HG03095 (cell line): Measurements from ENCODE around the gene SMARCB1.

Experiments used
- ATAC-seq: cut with Tn5 transposase; IDR thresholded peaks from one replicate; pipeline ENCODE4 v1.9.1; 2021; ENCODE audit warnings: moderate library complexity; ENCODE audit not compliant: unreplicated experiment

Gene SMARCB1

DNA sequence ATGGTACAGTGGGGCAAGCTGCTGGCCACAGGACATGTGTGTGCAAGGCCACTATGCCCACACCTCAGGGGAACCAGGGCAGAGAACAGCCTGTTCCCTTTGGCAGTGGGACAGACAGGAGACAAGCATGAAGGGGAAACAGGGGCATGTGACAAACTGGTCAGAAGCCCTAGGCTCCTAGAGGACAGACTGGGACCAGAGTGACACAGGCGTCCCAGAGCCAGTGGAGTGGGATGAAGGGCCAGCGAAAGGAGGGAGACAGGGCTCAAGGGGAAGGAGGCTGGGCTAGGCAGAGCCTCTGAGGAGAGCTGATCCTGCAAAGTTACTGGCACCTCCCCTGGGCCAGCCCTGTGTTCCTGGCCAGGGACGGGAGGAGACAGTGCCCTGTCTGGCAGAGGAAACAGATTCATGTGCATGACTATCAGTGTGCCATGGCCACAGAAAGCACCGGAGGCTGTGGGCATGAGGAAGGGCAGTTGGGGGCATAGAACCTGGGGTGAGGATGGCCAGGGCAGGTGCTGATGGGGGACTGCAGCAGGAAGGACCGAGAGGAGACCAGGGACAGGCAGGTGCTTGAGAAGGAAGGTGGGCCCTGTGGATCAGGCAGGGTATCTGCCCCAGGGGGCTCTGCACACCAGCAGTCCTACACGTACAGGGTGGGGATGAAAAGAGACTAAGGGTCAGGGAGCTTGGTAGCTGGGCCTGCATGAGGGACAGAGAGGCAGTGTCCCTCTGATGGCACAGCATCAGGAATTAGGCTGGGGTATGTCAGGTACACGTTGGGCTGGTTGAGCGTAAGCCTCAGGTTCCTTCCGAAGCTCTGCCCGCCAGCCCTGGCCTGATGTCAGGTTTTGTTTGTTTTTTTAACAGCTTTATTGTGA is 42.3 kb downstream of the SMARCB1 start:
- no peak for ATAC-seq

DNA sequence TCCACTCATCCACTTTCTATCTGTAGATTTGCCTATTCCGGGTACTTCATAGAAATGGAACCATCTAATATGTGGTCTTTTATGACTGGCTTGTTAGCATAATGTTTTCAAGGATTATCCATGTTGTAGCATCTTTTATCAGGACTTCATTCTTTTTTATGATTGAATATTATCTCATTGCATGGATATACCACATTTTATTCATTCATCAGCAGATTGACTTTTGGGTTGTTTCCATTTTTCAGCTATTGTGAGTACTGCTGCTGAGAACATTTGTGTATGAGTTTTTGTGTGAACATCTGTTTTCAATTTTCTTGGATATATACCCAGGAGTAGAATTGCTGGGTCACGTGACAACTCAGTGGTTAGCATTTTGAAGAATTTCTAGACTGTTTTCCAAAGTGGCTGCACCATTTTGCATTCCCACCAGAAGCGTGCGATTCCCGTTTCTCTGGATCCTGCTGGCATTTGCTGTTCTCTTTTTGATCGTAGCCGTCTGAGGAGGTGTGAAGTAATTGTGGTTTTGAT is 43.1 kb downstream of the SMARCB1 start:
- no peak for ATAC-seq

DNA sequence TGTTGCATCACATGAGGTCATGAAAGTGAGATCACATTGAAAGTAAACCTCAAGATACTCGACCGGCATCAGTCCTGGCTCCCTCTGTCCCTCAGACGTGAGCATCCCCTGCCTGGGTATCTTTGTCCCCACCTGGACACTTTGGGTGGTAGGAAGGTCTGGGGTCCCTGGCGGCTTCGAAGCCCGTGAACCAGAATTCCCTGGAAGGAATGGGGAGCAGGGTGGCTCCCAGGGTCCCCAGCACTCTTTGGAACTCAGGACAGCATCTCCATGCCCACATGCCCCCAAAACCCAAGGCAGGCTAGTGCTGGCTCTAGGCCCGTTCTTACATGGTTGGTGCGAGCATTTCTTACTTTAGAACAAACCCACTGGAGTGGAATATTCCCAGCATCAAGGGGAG is 44.5 kb downstream of the SMARCB1 start:
- no peak for ATAC-seq

DNA sequence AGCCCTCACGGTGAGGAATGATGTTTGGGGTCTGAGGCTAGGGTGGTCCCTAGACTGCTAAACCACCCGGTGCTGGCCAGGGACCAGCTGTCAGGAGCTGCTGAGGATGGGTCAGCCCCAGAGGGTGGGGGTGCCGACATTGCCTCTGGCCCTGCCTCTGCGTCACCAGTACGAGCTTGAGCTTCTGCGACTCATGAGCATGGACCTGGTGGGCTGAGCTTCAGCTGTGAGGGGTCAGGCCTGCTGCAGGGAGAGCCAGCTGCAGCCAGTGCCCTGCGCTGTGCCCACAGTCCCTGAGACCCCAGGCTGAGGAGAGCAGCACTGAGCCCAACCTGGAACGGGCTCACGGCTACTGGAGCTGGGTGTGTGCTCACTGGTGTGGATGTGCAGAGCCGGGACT is 45.0 kb downstream of the SMARCB1 start:
- ATAC-seq: no peak

DNA sequence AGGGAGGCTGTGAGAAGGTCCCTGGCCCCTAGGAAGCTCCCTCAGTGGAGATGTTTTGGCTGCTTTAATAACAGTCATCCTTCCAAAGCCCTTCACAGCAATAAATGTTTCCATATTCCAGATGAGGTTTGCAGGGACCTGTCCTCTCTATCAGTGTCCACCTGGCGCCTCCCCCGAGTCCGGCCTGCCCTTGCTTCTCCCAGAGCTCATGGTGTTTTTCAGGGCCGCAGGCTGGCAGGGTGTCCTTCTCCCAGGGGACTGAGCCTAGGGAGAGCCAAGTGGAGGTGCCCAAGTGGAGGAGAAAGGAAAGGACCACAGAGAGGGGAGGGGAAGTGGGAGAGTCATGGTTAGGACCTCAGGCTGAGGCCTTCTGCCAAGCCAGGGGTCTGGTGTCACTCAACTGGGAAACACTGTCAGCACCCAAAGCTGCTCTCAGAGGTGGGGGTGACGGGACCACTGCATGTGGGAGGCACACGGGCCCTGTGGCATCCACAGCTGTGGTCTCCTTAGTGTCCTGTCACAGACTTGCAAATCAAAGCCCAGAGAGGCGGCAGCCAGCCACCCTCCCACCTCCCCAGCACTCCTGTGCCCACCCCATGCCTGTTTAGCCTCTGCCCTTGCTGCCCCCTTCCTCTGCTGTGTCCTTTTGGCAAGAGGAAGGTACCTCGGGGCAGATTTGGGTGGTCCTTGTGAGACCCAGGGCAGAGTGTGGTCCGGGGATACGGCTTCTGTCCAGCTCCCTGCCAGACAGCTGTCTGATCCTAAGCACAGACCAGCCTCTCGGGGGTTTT is 45.7 kb downstream of the SMARCB1 start:
- no peak for ATAC-seq

DNA sequence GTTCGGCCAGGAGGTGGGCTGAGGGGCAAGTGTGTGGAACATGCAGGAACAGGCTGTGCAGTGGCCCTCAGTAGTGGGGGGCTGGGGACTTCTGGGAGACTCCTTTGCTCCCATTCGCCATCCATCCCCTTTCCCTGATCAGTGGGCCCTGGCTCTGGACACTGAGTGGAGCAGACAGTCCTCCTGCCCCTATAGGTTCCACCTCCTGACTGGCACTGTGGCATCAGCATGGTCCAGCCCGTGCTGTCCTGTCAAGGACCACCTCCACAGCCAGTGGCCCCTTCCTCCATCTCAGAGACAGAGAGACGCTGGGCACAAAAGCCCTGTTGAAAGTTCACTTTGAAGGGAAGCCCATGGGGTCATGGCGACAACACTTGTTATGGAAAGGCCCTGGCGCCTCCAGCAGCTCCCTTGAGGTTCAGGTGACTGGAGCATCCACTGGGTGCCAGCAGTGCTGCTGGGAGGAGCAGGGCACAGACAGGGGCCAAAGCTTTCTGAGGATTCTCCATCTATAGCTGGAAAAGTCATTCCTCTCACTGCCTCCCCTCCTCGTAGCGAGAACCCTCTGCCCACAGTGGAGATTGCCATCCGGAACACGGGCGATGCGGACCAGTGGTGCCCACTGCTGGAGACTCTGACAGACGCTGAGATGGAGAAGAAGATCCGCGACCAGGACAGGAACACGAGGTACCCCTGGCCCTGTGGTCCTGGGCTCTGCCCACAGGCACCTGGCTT is 46.4 kb downstream of the SMARCB1 start:
- ATAC-seq: no peak

DNA sequence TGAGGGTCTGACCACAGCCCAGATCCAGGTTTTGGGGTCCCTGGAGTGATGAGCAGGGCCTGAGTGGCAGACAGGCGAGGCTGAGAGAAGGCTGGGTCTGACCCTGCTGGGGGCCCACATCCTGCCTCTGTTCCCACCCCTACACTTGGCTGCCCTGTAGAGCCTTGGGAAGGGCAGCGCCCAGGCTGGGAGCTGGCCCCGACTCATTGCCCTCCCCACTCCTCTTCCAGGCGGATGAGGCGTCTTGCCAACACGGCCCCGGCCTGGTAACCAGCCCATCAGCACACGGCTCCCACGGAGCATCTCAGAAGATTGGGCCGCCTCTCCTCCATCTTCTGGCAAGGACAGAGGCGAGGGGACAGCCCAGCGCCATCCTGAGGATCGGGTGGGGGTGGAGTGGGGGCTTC is 47.1 kb downstream of the SMARCB1 start:
- no peak for ATAC-seq

DNA sequence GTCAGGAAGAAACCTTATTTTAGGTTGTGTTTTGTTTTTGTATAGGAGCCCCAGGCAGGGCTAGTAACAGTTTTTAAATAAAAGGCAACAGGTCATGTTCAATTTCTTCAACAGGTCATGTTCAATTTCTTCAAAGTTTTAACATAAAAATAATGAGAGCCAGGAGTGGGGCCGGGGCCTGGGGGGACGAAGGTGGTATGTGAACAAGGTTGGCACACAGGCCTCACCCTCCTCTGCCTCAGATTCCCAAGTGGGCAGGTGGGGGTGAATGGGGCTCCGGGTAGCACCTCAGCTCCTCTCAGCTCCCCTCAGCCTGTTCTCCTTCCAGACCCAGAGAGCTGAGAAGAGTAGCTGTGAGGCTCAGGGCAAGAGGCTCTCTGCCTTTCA is 47.6 kb downstream of the SMARCB1 start:
- ATAC-seq: no peak

DNA sequence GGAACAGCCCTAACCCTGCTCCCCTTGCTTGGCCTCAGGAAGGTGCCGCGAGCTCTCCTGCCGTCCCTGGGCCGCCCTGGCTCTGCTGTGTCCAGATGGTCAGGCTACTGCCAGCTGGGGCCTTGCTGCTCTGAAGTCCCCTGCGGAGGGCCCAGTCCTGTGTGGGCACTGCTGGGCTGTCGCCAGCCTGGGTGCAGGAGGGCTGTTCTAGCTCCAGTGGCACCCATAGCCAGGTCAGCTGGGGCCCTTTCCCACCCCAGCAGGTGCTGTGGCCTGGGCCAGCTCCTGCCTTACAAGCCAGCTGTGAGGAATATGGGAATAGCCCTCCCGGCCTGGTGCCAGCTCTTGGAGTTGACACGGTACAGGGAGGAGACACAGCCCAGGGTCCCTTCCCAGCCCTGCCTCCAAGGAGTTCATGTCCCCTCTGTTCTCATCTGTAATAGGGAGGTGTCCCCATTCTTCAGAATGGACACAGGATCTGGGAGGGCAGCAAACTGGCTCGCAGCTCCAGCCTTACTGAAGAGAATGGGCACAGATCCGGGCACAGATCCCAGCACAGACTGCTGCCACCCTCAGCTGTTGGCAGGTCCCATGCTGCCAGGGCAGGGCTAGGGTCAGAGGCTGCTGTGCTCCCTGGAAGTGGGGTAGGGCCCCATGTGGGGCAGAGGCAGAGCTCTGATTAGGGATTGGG is 48.2 kb downstream of the SMARCB1 start:
- ATAC-seq: no peak

DNA sequence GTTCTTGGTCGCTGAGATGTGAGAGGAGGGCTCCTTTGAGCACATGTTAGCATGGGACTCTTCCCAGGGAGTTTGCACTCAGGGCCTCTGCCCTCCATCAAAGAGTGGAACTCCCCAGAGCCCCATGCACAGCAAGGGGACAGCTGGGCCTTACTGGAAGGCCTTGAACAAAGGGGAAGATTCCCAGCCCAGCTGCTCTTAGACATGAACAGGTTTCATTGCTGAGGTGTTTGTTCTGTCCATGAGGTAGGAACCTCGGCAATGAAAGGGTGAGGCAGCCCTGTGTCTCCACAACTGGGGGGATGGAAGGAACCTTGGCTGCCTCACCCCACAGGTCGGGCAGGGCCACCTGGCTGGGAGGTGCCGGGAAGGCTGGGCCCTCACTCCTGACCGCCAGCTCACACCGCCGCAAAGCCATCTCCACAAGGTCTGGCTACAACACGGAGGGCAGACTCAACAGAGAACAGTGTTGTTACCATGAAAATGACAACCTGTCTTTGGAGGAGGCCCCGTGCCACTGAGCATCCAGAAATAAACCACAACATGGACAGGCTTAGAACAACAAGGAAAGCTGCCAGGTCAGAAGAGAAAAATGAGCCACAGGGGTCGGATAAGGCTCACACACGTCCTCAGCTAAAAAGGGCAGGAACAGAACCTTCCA is 48.8 kb downstream of the SMARCB1 start:
- no peak for ATAC-seq

DNA sequence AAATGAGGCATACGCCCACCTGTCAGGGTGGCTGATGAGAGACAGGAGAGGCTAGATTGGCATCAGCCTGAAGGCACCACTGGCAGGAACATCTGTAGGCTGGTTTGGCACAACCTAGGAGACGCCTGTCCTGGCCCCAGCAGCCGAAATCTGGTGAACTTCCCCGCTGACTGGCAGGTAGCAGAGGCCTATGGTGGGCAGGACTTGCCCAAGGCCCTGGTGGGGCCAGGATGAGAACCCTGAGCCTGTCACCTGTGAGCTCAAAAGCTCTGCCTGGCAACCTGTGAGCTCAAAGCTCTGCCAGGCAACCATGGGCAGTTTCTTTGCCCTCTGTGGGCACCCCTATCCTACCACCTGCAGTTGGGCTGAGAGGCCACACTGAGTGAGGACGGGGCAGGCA is 49.5 kb downstream of the SMARCB1 start:
- ATAC-seq: no peak

DNA sequence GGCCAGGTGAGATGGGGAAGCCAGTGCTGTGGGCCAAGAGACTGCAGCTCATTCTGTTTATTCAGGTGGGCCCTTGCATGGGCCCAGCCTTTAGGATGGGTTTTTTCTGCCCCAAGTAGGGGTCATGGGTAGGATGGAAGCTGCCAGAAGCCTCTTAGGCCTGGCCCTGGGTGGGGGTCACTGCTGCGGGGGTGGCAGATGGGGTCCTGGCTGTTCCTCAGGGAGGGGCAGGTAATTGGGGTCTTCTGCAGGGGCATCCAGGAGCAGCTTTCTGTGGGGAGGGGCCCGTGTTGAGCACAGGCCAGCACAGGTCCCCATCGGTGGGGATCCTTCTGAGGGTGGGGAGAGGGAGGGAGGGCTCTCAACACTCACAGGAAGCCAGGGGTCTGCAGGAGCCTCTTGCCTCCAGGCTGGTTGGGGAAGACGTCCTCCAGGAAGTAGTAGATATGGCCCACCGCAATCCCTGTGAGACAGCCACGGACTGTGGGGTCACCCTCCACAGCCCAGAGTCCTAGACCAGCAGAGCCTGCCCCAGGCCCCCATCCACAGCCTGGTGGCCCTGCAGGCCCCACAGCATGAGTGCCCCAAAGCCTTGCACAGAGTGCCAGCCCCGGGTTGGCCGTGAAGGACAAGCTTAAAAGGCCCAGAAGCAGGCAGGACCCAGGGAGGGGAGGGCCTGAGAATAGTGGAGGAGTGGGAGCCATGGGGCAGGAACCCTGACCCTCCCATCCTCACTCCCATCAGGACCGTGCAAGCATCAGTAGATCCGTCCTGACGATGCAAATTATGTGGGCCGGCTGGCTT is 50.1 kb downstream of the SMARCB1 start:
- ATAC-seq: no peak

DNA sequence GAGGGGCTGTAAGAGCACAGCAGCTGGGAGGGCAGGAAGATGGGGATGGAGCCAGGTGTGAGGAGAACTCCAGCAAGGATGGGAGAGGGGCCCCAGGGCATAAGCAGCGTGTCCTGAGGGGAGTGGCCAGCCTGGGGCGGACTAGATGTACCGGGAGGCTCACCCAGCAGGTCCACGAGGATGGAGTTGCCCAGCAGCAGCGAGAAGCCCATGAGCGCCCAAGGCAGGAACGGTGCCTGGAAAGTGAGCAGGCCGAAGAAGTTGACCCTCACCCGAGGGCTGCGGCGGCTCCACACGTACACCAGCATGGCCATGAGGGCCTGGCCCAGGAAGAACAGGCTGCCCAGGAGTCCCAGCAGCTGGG is 50.7 kb downstream of the SMARCB1 start:
- ATAC-seq: no peak

DNA sequence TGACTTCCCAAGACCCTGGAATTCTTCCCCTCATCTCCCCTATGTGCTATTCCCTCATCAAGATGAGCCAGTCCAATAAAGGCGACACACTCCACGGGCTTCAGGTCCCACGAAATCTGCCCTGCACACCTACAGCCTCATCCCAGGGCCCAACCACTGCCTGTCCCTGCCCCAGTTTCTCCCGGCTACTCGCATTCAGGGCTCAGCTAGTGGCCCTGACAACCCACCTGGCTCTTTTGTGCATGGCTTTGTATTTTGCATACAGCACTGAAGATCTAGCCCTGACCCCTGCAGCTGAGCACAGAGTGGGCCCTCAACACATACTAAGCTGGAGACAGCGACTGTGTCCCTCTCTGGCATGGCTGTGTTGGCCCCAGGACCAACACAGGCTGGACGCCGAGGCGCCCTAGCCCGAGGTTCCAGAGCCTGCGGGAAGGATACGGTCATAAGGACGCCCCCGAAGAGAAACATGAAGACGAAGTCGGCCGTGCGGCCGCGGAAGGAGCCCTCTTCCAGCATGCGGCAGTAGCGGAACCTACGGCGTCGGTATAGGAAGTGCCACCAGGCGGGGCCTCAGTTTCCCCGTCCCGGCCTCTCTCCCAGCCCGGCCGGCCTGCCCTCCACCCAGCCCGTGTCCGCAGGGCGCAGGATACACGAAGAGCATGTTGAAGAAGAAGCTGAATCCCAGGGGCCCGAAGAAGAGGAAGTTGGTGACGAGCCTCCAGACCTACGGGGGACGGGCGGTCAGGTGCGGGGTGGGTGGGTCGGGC is 51.3 kb downstream of the SMARCB1 start:
- ATAC-seq: no peak

DNA sequence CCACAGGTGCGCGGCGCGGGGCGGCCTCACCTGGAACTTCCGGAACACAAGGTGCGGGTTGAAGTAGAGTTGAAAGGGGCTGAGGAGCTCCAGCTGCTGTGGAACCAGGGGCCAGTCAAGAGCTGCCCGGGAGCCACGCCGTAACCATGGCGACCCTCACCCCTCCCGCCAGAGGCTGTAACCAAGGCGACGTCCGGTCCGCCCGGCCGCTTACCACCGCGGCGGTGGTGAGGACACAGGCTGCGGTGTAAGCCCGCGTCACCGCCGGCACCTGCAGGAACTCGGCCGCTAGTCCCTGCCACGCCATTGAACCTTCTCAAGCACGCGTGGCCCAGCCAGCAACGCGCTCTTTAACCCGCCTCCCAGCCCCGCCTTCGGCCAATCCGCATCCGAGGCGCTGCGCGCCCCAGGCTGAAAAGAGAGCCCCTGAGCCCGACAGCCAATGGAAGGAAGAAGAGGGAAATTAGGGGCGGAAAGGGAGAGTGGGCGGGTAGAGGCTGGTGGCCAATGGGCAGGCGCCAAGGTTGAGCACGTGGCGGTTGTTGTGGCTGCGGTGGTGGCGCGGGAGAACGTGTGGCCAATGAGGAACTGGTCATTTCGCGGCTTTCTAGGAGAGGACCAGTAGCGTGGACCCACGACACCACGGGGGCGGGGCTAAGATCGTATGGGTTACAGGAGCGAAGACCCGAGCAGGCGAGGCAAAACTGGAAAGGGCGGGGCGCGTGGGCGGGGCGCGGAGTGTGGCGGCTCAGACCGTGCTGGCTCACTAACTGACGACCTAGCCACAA is 52.1 kb downstream of the SMARCB1 start, which contains the start of gene DERL3:
Gene DERL3, minus strand, starts transcription at position 326 of the 788 bp plus-strand sequence. Its CDS starts 19 bp downstream, at position 307.
- ATAC-seq: peak; percentile 62

DNA sequence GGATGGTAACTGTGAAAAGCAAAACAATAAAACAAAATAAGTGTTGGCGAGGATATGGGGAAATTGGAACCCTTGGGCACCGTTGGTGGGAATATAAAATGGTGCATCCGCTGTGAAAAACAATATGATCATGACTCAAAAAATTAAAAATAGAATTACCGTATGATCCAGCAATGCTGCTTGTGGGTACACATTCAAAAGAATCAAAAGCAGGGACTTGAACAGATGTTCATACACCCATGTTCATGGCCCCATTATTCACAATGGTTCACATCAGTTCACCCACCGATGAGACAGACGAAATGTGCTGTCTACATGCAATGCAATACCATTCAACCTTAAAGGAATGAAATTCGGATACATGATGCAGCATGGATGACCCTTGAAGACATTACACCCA is 53.3 kb downstream of the SMARCB1 start:
- ATAC-seq: no peak

DNA sequence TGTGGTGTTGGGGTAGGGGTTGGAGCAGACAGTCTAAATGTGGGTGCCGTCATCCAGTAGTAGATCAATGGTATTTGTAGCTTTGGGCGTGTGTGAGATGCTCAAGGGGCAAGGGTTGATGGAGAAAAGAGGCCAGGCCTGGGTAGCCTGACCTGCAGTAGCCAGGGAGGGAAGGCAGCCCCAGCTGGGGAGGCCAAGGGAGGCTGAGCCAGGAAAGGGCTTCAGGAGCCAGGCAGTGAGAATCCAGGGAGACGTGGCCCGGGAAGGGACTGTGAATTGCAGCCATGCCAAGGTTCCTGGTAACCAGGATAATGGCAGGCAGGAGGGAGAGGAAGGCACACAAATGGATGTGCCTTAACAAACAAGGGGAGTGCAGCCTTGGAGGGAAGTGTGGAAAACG is 54.5 kb downstream of the SMARCB1 start:
- ATAC-seq: no peak
